22Rv1 (cell line): Measurements from ENCODE around the gene TENM4.

ENCODE experiments used
- H3K27ac ChIP-seq: fragments of 450-650 bp; 2 replicates; pipeline ENCODE4 v1.5.1; 2017
- ZFX ChIP-seq: fragments of 450-650 bp; IDR thresholded peaks from 2 replicates; pipeline ENCODE4 v1.6.1; 2017; ENCODE audit warnings: antibody characterized with exemption, borderline replicate concordance
- TF ChIP-seq, protein P1 (sequence below): fragments of 450-650 bp; IDR thresholded peaks from 2 replicates; pipeline ENCODE4 v1.5.1; 2017; ENCODE audit warnings: mild to moderate bottlenecking

Gene TENM4

DNA sequence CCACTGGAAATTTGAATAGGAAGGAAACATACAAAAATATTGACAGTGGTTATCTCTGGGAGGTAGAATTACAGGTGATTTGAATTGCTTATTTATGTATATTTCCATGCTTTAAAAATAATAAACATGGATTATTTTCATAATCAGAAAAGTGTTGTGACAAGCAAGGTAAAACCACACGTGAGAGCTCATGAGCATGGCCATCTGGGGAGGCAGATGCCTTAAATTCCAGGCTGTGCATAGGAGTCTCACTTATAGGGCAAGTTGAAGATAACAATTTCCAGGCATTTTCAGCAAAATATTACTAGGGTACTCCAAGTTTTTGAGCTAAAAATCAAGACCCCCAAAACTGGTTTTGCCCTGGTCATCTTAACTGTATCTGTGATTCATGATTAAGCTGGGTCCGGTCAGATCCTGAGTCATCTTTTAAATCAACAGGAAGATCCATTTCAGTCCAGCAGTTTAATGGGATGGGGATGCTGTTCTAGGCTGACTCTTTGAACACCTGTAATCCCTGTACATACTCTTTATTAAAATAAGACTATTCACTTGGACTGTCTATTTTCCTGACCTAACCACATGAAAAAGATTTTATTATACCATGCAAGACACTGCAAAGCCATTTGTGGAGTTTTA, 750.4 kb downstream of the TENM4 start:
- H3K27ac ChIP-seq = no peak overlapping the region
- no peak for TF ChIP-seq ZFX
- TF ChIP-seq, protein P1, sequence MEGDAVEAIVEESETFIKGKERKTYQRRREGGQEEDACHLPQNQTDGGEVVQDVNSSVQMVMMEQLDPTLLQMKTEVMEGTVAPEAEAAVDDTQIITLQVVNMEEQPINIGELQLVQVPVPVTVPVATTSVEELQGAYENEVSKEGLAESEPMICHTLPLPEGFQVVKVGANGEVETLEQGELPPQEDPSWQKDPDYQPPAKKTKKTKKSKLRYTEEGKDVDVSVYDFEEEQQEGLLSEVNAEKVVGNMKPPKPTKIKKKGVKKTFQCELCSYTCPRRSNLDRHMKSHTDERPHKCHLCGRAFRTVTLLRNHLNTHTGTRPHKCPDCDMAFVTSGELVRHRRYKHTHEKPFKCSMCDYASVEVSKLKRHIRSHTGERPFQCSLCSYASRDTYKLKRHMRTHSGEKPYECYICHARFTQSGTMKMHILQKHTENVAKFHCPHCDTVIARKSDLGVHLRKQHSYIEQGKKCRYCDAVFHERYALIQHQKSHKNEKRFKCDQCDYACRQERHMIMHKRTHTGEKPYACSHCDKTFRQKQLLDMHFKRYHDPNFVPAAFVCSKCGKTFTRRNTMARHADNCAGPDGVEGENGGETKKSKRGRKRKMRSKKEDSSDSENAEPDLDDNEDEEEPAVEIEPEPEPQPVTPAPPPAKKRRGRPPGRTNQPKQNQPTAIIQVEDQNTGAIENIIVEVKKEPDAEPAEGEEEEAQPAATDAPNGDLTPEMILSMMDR = no peak

DNA sequence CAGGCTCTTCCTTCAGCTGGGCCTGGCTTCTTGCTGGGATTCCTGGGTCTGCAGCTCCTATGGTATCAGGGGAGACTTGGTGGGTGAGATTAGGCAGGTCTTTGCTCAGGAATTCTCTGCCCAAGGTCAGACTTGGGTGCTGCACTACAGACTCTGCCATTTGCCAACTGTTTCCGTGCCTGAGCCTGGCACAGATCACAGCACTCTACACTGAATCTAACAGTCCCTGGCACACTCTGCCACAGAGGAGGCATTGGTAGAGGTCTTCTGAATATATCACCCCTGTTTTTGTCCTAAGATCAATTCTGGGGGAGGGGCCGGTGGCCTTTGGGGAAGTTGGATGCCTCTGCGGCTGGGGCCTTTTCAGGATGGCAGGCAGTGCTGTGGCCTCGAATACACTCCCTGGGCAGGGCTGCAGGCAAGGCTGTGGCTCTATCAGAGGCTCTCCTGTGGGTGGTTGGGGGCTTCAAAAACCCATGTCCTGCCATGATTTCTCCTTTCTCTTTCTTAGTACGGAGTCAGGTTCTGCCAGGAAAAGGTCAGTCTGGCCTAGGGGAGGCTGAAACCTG, 751.2 kb downstream of the TENM4 start:
- H3K27ac ChIP-seq = no peak overlapping the region
- TF ChIP-seq, protein P1 = no peak
- TF ChIP-seq ZFX = no peak

DNA sequence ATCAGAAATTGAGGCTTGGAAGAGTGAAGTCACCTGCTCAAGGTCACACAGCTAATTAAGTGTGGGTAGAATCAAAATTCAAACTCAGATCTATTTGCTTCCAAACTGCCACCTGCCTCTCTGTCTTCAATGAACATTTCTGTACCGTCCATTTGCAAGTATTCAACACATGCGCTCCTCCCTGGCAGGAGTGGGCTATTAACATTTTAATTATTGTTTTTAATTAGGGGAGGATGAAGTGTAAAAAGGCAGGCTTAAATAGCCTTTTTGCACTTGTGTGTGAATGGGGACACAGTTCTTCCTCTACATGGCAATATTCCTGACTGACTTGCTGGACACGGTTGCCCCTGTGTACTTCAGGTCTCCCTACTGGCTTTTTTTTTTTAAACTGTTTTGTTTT, 751.7 kb downstream of the TENM4 start:
- no peak for TF ChIP-seq ZFX
- TF ChIP-seq, protein P1 = no peak
- H3K27ac ChIP-seq = no peak overlapping the region

DNA sequence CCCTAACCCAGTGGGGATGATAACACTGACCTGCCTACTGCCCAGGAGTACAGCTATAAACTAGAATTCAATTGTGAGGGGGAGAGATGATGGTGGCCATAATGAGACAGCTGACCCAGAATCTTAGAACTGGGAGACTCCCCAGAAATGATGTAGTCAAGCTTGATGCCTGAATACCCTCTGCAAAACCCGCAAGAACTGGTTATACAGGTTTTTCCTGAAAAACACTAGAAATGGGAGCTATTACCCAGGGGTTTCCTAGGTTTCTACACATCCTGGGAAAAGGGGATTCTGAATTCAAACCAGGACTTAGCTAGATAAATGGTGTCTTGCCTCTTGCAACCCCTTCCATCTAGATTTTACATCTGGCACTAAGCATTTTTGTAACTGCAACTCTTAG, 752.4 kb downstream of the TENM4 start:
- no peak overlapping the region for H3K27ac ChIP-seq
- no peak for TF ChIP-seq ZFX
- TF ChIP-seq, protein P1 = no peak

DNA sequence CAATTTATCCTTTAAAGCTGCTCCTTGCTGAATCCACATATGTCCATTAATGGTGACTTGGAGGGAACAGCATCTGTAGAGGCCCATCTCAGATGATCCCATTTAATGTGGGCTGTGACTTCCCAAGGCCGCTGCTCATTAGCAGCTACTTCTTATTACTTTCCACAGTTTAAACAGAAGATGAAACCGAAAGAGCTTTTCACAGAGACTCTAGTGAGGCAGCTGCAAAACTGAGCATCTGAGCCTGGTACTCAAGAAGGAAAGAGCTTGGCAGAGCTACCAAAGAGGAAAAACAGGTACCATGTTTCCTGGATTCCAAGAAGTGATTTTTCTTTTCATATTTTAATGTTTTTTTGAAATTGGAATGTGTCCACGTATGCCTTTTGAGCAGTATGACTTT, 755.7 kb downstream of the TENM4 start:
- TF ChIP-seq ZFX = no peak

DNA sequence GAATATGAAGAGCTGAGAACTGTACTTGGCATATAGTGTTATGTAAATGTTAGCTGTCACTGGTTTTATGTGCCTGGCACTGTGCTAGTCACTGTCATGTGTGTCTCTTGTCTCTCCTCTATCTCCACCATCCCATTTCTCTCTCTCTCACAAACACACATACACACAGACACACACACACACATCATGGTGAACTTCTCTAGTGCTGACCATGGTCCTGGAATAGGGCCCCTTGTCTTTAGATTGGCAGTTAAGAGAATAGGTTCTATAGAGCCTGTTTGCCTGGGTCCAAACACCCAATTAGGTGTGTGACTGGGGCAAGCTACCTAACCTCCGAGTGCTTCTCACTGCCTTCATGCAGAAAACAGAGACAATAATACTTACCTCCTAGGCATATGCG, 756.5 kb downstream of the TENM4 start:
- no peak for TF ChIP-seq ZFX
- TF ChIP-seq, protein P1 = no peak

More for the DNA sequence above, 755.7 kb downstream of the TENM4 start:
- no peak overlapping the region for H3K27ac ChIP-seq

DNA sequence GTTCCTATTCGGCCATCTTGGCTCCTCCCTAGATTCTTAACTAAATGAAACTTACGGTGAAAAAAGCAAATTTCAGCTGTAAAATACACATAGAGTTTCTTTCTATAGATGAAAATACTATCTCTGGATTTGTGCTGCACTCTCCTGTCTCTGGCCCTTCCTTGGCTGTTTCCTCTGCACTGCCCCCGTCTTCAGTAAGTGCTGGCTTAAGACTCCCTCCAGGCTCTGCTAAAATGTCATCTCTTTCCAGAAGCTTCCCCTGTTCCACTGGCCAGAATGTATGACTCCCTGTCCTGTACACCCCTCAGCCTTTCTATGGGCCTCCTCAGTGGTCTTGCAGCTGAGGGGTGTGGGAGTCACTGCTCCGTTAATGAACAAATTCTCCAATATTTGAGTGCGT, 757.1 kb downstream of the TENM4 start:
- H3K27ac ChIP-seq = no peak overlapping the region
- TF ChIP-seq, protein P1 = no peak
- TF ChIP-seq ZFX = no peak

More for the DNA sequence above, 756.5 kb downstream of the TENM4 start:
- no peak overlapping the region for H3K27ac ChIP-seq
